Keratinocyte (primary cell): ENCODE data around the gene POR. TPM values are rescaled to one million over a fixed set of nuclear protein-coding genes. Genes with fewer than 3 reads are reported as not detected.
A peak's percentile ranks its signal among the peaks of the same experiment; 100 is the strongest.

ENCODE experiments used
- DNase-seq: peaks from one replicate; pipeline ENCODE4 v3.0.0-alpha.2; 2011; ENCODE audit warnings: low read depth, missing footprints, low spot score
- FAIRE-seq: peaks from 2 replicates; lab custom pipeline; 2011; peaks lifted over from hg19 to GRCh38; lab: Jason Lieb, UNC
- H2AFZ ChIP-seq: 2 replicates; pipeline ENCODE4 v1.6.0; 2012; ENCODE audit warnings: low read length, control low read depth, inconsistent platforms; ENCODE audit not compliant: control insufficient read depth
- H3K27ac ChIP-seq: 2 replicates; pipeline ENCODE4 v1.5.1; 2011; ENCODE audit warnings: low read length; ENCODE audit not compliant: control insufficient read depth, insufficient read depth
- H3K27me3 ChIP-seq: 3 replicates; pipeline ENCODE4 v1.6.0; 2011; ENCODE audit warnings: low read length; ENCODE audit not compliant: control insufficient read depth, insufficient read depth; ENCODE audit errors: extremely low read depth
- H3K36me3 ChIP-seq, 2 experiments: 2 replicates in 1 of 2; 3 replicates in 1 of 2; pipeline ENCODE4 v1.5.1; 2011; ENCODE audit warnings: low read length in 2 of 2, mild to moderate bottlenecking in 1 of 2; ENCODE audit not compliant: control insufficient read depth in 2 of 2, insufficient read depth in 2 of 2; ENCODE audit errors: extremely low read depth in 1 of 2
- H3K4me1 ChIP-seq: 3 replicates; pipeline ENCODE4 v1.5.1; 2011; ENCODE audit warnings: low read length; ENCODE audit not compliant: control insufficient read depth, insufficient read depth; ENCODE audit errors: extremely low read depth
- H3K4me2 ChIP-seq: 3 replicates; pipeline ENCODE4 v1.6.0; 2011; ENCODE audit warnings: low read depth, low read length; ENCODE audit not compliant: control insufficient read depth, insufficient read depth; ENCODE audit errors: extremely low read depth
- H3K4me3 ChIP-seq, 3 experiments: fragments of 200-600 bp in 1 of 3; sonication (generic) in 1 of 3; 2 replicates in 2 of 3; 3 replicates in 1 of 3; pipeline ENCODE4 v1.5.1; 2011 to 2016; ENCODE audit warnings: low read length in 3 of 3, mild to moderate bottlenecking in 3 of 3, control low read depth in 2 of 3, inconsistent platforms in 1 of 3, low read depth in 1 of 3, mixed read lengths in 1 of 3, mixed run types in 1 of 3, moderate library complexity in 1 of 3; ENCODE audit not compliant: control insufficient read depth in 2 of 3, insufficient read depth in 2 of 3; ENCODE audit errors: extremely low read depth in 1 of 3
- H3K79me2 ChIP-seq: 2 replicates; pipeline ENCODE4 v1.6.0; 2012; ENCODE audit warnings: low read length; ENCODE audit not compliant: control insufficient read depth, insufficient read depth
- H3K9ac ChIP-seq: 3 replicates; pipeline ENCODE4 v1.6.0; 2011; ENCODE audit warnings: low read length; ENCODE audit not compliant: control insufficient read depth, insufficient read depth; ENCODE audit errors: extremely low read depth
- H3K9me1 ChIP-seq: 3 replicates; pipeline ENCODE4 v1.6.0; 2011; ENCODE audit warnings: low read length; ENCODE audit not compliant: control insufficient read depth, insufficient read depth; ENCODE audit errors: extremely low read depth
- H3K9me3 ChIP-seq: 2 replicates; pipeline ENCODE4 v1.5.1; 2012; ENCODE audit warnings: low read depth, low read length; ENCODE audit not compliant: control insufficient read depth
- H4K20me1 ChIP-seq: 3 replicates; pipeline ENCODE4 v1.6.0; 2011; ENCODE audit warnings: low read length; ENCODE audit not compliant: control insufficient read depth, insufficient read depth; ENCODE audit errors: extremely low read depth
- CTCF ChIP-seq, 3 experiments: IDR thresholded peaks in 1 of 3; conservative IDR thresholded peaks in 1 of 3; optimal IDR thresholded peaks in 1 of 3; 2 replicates in 2 of 3; 3 replicates in 1 of 3; pipeline versions ENCODE3 to v1.5.1; 2011; ENCODE audit warnings: low read length in 3 of 3, mild to moderate bottlenecking in 3 of 3, moderate library complexity in 2 of 3, control low read depth in 1 of 3, inconsistent platforms in 1 of 3; ENCODE audit not compliant: insufficient read depth in 2 of 3; ENCODE audit errors: extremely low read depth in 1 of 3
- EZH2 ChIP-seq: IDR thresholded peaks from one replicate; pipeline ENCODE4 v1.6.1; 2012; ENCODE audit warnings: inconsistent platforms, mild to moderate bottlenecking, low read length, moderate library complexity
- dilution Hi-C: fragments of 300-500 bp; cut with MboI; formaldehyde crosslinking; loops from one replicate; pipeline ENCODE4 v1.7.0; 2020; ENCODE audit warnings: low sequenced_read_pairs; ENCODE audit not compliant: extremely low pct_ligation_motif_present
- polyA minus RNA-seq, 3 experiments: library from RNA; depleted of rRNA, polyadenylated mRNA; stranded (reverse); fragments of >200 nt; gene quantifications; 1 replicate in 1 of 3; 2 replicates in 1 of 3; 3 replicates in 1 of 3; pipeline ENCODE4 v1.2.3, GENCODE V29; 2011
- polyA plus RNA-seq, 5 experiments: library from polyadenylated mRNA; depleted of rRNA in 3 of 5; stranded (reverse) in 3 of 5; stranded (forward) in 1 of 5; unstranded in 1 of 5; fragments of >200 nt; gene quantifications; 1 replicate in 1 of 5; 2 replicates in 3 of 5; 3 replicates in 1 of 5; pipeline versions ENCODE4 v1.2.1 to v1.2.3, GENCODE V29; 2011 to 2012; ENCODE audit warnings: missing spikeins in 2 of 5, low read depth in 1 of 5, low replicate concordance in 1 of 5

POR gene
- 25.9 to 35.0 TPM (median 28.6 TPM) in 3 replicates for polyA plus RNA-seq
- polyA plus RNA-seq (2011; ENCODE audit: low read depth) = 56.9 TPM
- 18.1 and 28.0 TPM in 2 replicates for polyA plus RNA-seq (2011; cell fraction: cytosol; rRNA removed)
- 81.8 and 114 TPM in 2 replicates for polyA plus RNA-seq (2011; cell fraction: nucleus; rRNA removed)
- 48.4 and 59.6 TPM in 2 replicates for polyA plus RNA-seq (2012; ENCODE audit: low replicate concordance)
- polyA minus RNA-seq = 32.7 to 104 TPM (median 40.3 TPM) in 3 replicates
- 72.1 TPM for polyA minus RNA-seq (2011; cell fraction: cytosol; rRNA and poly(A)+ RNA removed)
- polyA minus RNA-seq (2011; cell fraction: nucleus; rRNA and poly(A)+ RNA removed) = 80.5 and 92.7 TPM in 2 replicates

DNA sequence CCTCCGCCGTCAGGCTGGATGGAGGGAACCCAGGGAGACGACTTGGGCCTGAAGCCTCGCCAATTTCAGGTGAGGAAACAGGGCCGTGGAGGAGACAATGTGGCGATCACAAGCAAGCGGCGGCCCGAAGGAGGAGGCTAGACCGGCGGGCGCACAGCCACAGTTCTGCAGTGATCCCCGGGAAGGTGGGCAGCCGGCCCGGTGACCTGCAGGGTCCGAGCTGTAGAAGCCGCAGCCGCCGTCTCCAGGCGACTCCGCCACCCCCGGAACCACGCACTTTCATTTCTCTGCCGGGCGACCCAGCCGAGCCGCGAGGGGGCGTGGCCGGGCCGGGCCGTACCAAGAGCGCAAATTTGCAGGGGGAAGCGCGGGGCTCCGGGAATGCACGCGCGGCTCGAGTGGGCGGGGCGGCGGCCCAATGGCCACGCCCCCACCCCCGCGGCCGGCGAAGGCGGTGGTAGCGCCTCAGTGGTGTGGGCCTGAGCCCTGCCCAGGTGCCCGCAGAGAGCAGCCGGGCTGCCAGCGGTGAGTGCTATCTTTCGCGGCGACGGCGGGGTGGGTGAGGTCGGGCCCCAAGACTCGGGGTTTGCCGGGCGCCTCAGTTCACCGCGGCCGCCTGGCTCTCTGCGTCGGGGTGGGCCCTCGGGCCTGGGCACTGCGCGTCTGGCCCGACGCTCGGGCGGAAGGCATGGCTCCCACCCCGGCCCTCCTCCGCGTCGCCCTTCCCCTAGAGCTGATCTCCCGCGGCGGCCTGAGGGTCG is at the start of gene POR:
TSS of gene POR (plus strand) at position 501 of the 761 bp plus-strand sequence. CDS start 38,847 bp downstream, outside the sequence.
- Histone ChIP-seq H3K4me2 (peak within 1 kb of the TSS; percentile 97), H3K9me3 (no peaks in the 10 kb centered on the region), H3K27me3 (no peaks in the 10 kb centered on the region), H2AFZ (peak within 1 kb of the TSS; percentile 95), H3K4me3 (peak within 1 kb of the TSS; percentile 94 to 96 (median 96)), H3K27ac (peak within 1 kb of the TSS; percentile 77), H3K36me3 (no peaks in the 10 kb centered on the region), H3K79me2 (peaks cover 36% of the 10 kb centered on the region), H3K4me1 (peaks cover 13% of the 10 kb centered on the region), H4K20me1 (peaks cover 2% of the 10 kb centered on the region), H3K9me1 (no peaks in the 10 kb centered on the region), H3K9ac (peak within 1 kb of the TSS; percentile 90)
- no peak for TF ChIP-seq EZH2
- TF ChIP-seq CTCF (optimal IDR thresholded peaks at IDR 0.05 in 1 of 3, IDR thresholded peaks at IDR 0.05 in 1 of 3, conservative IDR thresholded peaks at IDR 0.05 in 1 of 3; ENCODE audit: extremely low read depth in 1 of 3, insufficient read depth in 2 of 3, low read length in 3 of 3) = peak in 1 of 3 experiments; percentile 10
- dilution Hi-C loops = no loop called here
- FAIRE-seq = no peak
- DNase-seq = no peak

GRCh38 chr7:75866114-75866488 is 48.9 kb upstream of the POR start:
- Histone ChIP-seq H3K36me3 (no peaks in the 10 kb centered on the region), H3K9ac (no peak overlapping the region), H3K9me1 (no peaks in the 10 kb centered on the region), H3K27me3 (no peaks in the 10 kb centered on the region), H3K27ac (no peak overlapping the region), H3K79me2 (no peaks in the 10 kb centered on the region), H3K4me3 (no peak overlapping the region), H3K9me3 (no peaks in the 10 kb centered on the region), H3K4me2 (no peak overlapping the region), H2AFZ (no peak overlapping the region), H4K20me1 (no peaks in the 10 kb centered on the region), H3K4me1 (peaks cover 10% of the 10 kb centered on the region)
- DNase-seq (no peak), FAIRE-seq (no peak)
- TF ChIP-seq EZH2 = no peak
- dilution Hi-C loops = no loop called here
